A204.1 (cell line): ENCODE measurements around the gene NFRKB.
"Not testable (repeated sequence)": the region's sequence is repeated elsewhere in the genome, so short reads cannot be mapped to it uniquely, and the experiment has no call there.

Experiments
- FAIRE-seq: peaks from 2 replicates; lab custom pipeline; 2012; peaks lifted over from hg19 to GRCh38; lab: Jason Lieb, UNC

The NFRKB gene

GRCh38 chr11:129894278-129895125 lies 876 bp downstream of the NFRKB start:
- FAIRE-seq, result no peak

- FAIRE-seq, result no peak
Observed at GRCh38 chr11:129888451-129888850, 6.9 kb downstream of the NFRKB start.

- no peak for FAIRE-seq
Observed at GRCh38 chr11:129885381-129885780, 10.0 kb downstream of the NFRKB start.

GRCh38 chr11:129884581-129884980 lies 10.8 kb downstream of the NFRKB start:
- FAIRE-seq, result no peak

- no peak for FAIRE-seq
Observed at GRCh38 chr11:129881570-129882170, 13.7 kb downstream of the NFRKB start.

GRCh38 chr11:129880311-129880710 lies 15.1 kb downstream of the NFRKB start:
- no peak for FAIRE-seq

- no peak for FAIRE-seq
Observed at GRCh38 chr11:129871914-129872313, 23.5 kb downstream of the NFRKB start.

GRCh38 chr11:129868626-129869025 lies 26.8 kb downstream of the NFRKB start:
- not testable (repeated sequence) for FAIRE-seq

GRCh38 chr11:129866311-129866710 lies 29.1 kb downstream of the NFRKB start:
- FAIRE-seq, result no peak

- no peak for FAIRE-seq
Observed at GRCh38 chr11:129865701-129866100, 29.7 kb downstream of the NFRKB start.

GRCh38 chr11:129864811-129865210 lies 30.6 kb downstream of the NFRKB start:
- FAIRE-seq, result no peak

- no peak for FAIRE-seq
Observed at GRCh38 chr11:129861702-129862522, 33.5 kb downstream of the NFRKB start.

- no peak for FAIRE-seq
Observed at GRCh38 chr11:129856036-129856435, 39.3 kb downstream of the NFRKB start.

- no peak for FAIRE-seq
Observed at GRCh38 chr11:129855086-129855485, 40.3 kb downstream of the NFRKB start.

- FAIRE-seq, result no peak
Observed at GRCh38 chr11:129854232-129854805, 41.1 kb downstream of the NFRKB start.

- FAIRE-seq, result no peak
Observed at GRCh38 chr11:129853518-129854231, 41.7 kb downstream of the NFRKB start.

- FAIRE-seq, result no peak
Observed at GRCh38 chr11:129852125-129852740, 43.1 kb downstream of the NFRKB start.

GRCh38 chr11:129849447-129850130 lies 45.8 kb downstream of the NFRKB start:
- no peak for FAIRE-seq

GRCh38 chr11:129847361-129847760 lies 48.0 kb downstream of the NFRKB start:
- not testable (repeated sequence) for FAIRE-seq

GRCh38 chr11:129846508-129847335 lies 48.7 kb downstream of the NFRKB start:
- no peak for FAIRE-seq
